Liver (tissue), 2 donors: ENCODE results near the gene CARMIL1.

ENCODE experiments used
- CTCF ChIP-seq: fragments of 150-350 bp; IDR thresholded peaks from 2 replicates; pipeline ENCODE4 v1.5.1; 2017; ENCODE audit warnings: improper control_type of control experiment, low read depth, low read length; ENCODE audit not compliant: missing input control
- TF ChIP-seq, protein P1 (sequence below): IDR thresholded peaks from 2 replicates; pipeline ENCODE4 v1.6.1; 2016; ENCODE audit warnings: antibody characterized with exemption
- donor health status: healthy.

DNA sequence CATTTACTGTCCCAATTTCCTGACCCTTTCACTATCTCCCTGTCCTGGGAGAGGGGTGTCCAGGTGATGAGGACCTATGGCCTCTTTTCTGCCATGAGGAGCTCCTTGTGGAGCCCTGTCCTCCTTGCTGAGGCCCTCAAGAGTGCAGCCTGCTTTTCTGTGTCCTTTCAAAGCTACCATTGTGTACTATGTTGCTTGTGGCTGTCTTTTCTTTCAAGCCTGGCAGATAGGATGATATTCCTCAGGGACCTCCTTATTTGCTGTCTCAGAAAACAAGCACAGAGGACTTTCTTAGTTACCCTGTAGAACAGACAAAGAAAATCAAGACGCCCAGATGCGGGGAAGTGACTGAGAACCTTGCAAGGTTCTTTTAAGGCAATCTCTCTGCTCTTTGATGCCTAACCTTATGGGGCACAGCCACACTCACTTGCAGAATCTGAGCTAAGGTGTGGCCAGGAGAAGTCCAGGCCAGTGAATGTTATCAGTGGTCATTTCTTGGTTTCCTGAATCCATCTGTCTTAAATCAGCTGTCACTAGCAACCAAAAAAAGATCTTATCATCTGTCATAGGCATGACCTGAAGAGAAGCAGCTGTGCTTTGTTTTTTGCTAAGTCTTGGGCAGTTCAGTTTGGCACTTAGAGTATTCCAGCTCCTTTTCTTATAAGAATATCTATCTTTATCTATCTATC, 17.2 kb downstream of the CARMIL1 start:
- TF ChIP-seq, protein P1, sequence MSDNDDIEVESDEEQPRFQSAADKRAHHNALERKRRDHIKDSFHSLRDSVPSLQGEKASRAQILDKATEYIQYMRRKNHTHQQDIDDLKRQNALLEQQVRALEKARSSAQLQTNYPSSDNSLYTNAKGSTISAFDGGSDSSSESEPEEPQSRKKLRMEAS: no peak
- no peak for TF ChIP-seq CTCF
